ENCODE measurements around the gene ZNF483.

DNA sequence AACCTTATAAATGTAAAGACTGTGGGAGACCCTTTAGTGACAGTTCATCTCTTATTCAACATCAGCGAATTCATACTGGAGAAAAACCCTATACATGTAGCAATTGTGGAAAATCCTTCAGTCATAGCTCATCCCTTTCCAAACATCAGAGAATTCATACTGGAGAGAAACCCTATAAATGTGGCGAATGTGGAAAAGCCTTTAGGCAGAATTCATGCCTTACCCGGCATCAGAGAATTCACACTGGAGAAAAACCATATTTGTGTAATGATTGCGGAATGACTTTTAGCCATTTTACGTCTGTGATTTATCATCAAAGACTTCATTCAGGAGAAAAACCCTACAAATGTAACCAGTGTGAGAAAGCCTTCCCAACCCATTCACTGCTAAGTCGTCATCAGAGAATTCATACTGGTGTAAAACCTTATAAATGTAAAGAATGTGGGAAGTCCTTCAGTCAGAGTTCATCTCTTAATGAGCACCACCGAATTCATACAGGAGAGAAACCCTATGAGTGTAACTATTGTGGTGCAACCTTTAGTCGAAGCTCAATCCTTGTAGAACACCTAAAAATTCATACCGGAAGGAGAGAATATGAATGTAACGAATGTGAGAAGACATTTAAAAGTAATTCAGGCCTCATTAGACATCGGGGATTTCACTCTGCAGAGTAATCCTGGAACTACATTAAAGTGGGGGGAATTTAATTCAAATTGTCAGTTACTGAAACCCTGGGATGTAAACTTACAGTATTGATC lies 17.7 kb downstream of the ZNF483 start:
- TF ChIP-seq EZH2 (IDR thresholded peaks at IDR 0.05; ENCODE audit: low read length, missing control alignments), result no peak
- TF ChIP-seq, protein P1, sequence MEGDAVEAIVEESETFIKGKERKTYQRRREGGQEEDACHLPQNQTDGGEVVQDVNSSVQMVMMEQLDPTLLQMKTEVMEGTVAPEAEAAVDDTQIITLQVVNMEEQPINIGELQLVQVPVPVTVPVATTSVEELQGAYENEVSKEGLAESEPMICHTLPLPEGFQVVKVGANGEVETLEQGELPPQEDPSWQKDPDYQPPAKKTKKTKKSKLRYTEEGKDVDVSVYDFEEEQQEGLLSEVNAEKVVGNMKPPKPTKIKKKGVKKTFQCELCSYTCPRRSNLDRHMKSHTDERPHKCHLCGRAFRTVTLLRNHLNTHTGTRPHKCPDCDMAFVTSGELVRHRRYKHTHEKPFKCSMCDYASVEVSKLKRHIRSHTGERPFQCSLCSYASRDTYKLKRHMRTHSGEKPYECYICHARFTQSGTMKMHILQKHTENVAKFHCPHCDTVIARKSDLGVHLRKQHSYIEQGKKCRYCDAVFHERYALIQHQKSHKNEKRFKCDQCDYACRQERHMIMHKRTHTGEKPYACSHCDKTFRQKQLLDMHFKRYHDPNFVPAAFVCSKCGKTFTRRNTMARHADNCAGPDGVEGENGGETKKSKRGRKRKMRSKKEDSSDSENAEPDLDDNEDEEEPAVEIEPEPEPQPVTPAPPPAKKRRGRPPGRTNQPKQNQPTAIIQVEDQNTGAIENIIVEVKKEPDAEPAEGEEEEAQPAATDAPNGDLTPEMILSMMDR (conservative IDR thresholded peaks at IDR 0.05 in 1 of 2, IDR thresholded peaks at IDR 0.05 in 1 of 2; ENCODE audit: low read depth in 1 of 2, low read length in 2 of 2), result no peak

All from fibroblast of lung (primary cell).